Brain microvascular endothelial cell (primary cell): Measurements from ENCODE around the gene ST3GAL3.

ENCODE experiments used
- DNase-seq: peaks from one replicate; pipeline ENCODE4 v3.0.0-alpha.2; 2020
- H3K27ac ChIP-seq: fragments of 250-450 bp; sonication (Bioruptor Pico); 2 replicates; pipeline ENCODE4 v1.5.1; 2020; ENCODE audit warnings: mild to moderate bottlenecking, moderate library complexity
- H3K27me3 ChIP-seq: fragments of 250-450 bp; sonication (Bioruptor Pico); replicated peaks from 2 replicates; pipeline ENCODE4 v1.5.1; 2020; ENCODE audit warnings: mild to moderate bottlenecking
- H3K36me3 ChIP-seq: fragments of 250-450 bp; sonication (Bioruptor Pico); replicated peaks from 2 replicates; pipeline ENCODE4 v1.5.1; 2020; ENCODE audit warnings: mild to moderate bottlenecking
- H3K4me3 ChIP-seq: 2 replicates; pipeline ENCODE4 v1.5.1; 2011; ENCODE audit warnings: low read depth, mild to moderate bottlenecking, control low read depth, low read length, moderate library complexity
- in situ Hi-C: cut with HindIII; loops from 2 replicates; pipeline ENCODE4 v1.10.0; 2017; ENCODE audit warnings: low sequenced_read_pairs, low pct_ligation_motif_present
- TF ChIP-seq, protein P1 (sequence below): IDR thresholded peaks from 2 replicates; pipeline ENCODE4 v1.5.1; 2011; ENCODE audit warnings: low read depth, mild to moderate bottlenecking, moderate library complexity, low read length, control low read depth, inconsistent platforms; ENCODE audit errors: missing control alignments

The ST3GAL3 gene

DNA sequence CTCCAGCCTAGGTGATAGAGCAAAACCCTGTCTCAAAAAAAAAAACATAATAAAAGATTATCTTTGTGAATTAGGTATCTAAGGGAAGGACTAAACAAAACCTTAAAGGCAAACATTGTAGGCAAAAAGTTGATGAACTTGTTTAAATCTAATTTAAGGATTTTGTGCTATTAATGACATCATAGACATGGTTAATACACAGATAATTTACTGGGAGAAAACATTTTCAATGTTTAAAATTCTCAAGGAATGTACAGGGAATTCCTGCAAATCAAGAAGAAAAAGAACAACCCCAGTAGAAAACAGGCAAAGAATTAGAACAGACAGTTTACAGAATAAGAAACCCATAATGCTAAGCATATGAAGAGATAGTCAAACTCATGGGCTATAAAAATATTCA is 47.6 kb downstream of the ST3GAL3 start:
- in situ Hi-C loops, result loop anchor here (25.0 kb wide), 1 partner anchor 182 kb away; the partner anchor contains the start of genes ARTN and IPO13
- Histone ChIP-seq H3K36me3 (no peaks in the 10 kb centered on the region), H3K27me3 (no peaks in the 10 kb centered on the region), H3K27ac (no peak overlapping the region), H3K4me3 (no peak overlapping the region)
- no peak for DNase-seq
- TF ChIP-seq, protein P1, sequence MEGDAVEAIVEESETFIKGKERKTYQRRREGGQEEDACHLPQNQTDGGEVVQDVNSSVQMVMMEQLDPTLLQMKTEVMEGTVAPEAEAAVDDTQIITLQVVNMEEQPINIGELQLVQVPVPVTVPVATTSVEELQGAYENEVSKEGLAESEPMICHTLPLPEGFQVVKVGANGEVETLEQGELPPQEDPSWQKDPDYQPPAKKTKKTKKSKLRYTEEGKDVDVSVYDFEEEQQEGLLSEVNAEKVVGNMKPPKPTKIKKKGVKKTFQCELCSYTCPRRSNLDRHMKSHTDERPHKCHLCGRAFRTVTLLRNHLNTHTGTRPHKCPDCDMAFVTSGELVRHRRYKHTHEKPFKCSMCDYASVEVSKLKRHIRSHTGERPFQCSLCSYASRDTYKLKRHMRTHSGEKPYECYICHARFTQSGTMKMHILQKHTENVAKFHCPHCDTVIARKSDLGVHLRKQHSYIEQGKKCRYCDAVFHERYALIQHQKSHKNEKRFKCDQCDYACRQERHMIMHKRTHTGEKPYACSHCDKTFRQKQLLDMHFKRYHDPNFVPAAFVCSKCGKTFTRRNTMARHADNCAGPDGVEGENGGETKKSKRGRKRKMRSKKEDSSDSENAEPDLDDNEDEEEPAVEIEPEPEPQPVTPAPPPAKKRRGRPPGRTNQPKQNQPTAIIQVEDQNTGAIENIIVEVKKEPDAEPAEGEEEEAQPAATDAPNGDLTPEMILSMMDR, result no peak

DNA sequence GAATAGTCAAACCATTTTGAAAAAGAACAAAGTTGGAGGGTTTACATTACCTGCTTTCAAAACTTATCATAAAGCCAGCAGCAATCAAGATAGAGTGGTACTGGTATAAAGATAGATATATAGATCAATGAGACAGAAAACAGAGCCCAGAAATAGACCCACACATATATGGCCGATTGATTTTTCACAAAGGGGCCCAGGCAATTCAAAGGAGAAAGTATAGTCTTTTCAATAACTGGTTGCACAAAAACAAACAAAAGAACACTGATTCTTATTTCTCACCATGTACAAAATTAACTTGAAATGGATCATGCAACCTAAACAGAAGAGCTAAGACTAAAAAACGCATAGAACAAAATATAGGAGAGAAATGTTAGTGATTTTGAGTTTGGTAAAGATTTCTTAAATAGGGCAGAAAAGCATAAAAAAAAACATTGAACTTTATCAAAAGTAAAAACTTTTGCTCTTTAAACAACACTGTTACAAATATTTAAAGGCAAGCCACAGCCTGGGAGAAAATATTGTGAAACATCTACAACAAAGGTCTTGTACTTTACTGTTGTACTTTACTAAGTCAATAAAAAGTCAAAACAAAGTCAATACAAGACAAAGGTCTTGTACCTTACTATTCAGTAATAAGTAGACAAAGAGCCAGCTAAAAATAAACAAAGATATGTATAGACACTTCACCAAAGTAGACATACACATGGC is 50.2 kb downstream of the ST3GAL3 start:
- no peaks in the 10 kb centered on the region for H3K27me3 ChIP-seq
- in situ Hi-C loops, result loop anchor here (25.0 kb wide), 1 partner anchor 180 kb away; the partner anchor contains the start of genes ARTN and IPO13
- H3K36me3 ChIP-seq, result no peaks in the 10 kb centered on the region
- H3K27ac ChIP-seq, result no peak overlapping the region
- no peak for DNase-seq
- TF ChIP-seq, protein P1, result no peak
- H3K4me3 ChIP-seq, result no peak overlapping the region

DNA sequence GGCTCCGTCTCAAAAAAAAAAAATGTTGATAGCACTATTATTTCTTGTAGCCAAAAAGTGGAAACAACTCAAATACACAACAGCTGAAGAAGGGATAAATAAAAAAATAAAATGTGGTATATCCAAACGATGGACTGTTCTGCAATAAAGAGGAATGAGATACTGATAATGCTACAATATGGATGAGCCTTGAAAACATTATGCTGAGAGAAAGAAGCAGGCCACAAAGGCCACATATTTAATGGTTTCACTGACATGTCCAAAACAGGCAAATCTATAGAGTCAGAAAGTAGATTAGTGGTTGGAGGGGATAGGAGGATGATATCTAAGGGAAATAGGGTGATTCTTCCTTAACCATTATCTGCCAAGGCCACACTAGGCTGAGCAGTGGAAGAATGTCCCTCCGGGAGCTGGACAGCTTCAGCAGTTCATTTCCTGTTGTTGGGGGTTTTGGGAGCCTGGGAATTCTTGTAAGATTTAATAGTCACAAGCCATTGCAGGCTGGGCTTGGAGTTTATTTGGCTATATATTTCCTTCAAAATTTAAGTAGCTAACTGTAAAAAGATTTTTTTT is 53.5 kb downstream of the ST3GAL3 start:
- in situ Hi-C loops, result loop anchor here (25.0 kb wide), 1 partner anchor 176 kb away; the partner anchor contains the start of genes ARTN and IPO13
- H3K36me3 ChIP-seq, result no peaks in the 10 kb centered on the region
- H3K4me3 ChIP-seq, result no peak overlapping the region
- no peak overlapping the region for H3K27ac ChIP-seq
- H3K27me3 ChIP-seq, result no peaks in the 10 kb centered on the region
- peak; percentile 15 for DNase-seq
- TF ChIP-seq, protein P1, result no peak

DNA sequence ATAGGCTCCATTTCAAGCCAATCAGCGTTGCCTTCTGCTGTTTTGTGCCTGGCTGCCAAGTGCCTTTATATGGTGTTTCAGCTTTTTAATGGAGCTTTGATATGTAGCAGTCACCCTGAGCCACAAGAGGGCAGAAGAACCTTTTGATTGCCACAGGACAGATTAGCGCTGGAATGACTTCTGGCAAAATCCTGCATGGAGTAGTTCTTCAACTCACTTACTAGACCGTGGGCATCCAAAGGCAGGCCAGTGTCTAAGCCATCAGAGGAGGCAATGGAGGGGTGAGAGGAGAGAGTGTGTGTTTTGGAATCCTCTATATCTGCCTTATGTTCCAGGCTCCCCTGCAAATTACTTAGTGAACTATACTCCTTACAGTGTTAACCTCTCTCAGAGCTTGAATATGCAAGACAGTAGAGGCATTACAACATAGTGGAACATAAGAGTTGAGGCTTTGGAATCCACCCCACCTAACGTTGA is 56.2 kb downstream of the ST3GAL3 start:
- DNase-seq, result peak; percentile 90
- in situ Hi-C loops, result loop anchor here (25.0 kb wide), 1 partner anchor 174 kb away; the partner anchor contains the start of genes ARTN and IPO13
- H3K27ac ChIP-seq, result no peak overlapping the region
- no peak overlapping the region for H3K4me3 ChIP-seq
- no peaks in the 10 kb centered on the region for H3K27me3 ChIP-seq
- H3K36me3 ChIP-seq, result no peaks in the 10 kb centered on the region
- TF ChIP-seq, protein P1, result peak; percentile 85

DNA sequence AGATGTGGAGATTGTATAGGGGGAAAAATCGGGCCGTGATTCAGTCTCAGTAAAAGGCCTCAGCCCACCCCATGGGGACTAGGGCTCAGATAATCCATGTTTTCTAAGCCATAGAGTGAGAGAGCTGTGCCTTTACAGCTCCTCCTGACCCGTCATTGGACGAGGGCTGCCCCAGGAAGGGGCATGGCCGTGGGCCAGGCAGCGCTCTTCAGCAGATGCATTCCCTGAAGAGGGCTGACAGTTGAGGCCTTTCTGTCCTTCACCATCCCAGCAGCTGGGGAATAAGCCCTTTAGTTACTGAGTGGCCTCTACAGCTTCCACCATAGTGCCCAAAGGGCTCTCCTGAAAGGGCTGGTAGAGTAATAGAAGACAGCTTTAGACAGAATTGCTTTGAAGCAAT is 57.2 kb downstream of the ST3GAL3 start:
- in situ Hi-C loops, result loop anchor here (25.0 kb wide), 1 partner anchor 173 kb away; the partner anchor contains the start of genes ARTN and IPO13
- H3K27me3 ChIP-seq, result no peaks in the 10 kb centered on the region
- TF ChIP-seq, protein P1, result no peak
- H3K4me3 ChIP-seq, result no peak overlapping the region
- no peak overlapping the region for H3K27ac ChIP-seq
- DNase-seq, result no peak
- no peaks in the 10 kb centered on the region for H3K36me3 ChIP-seq
